Activated naive CD8-positive, alpha-beta T cell treated with anti-CD3 and anti-CD28 coated beads for 36 hours (primary cell): ENCODE measurements around the gene TTBK2. TPM values are rescaled to one million over a fixed set of nuclear protein-coding genes. Genes with fewer than 3 reads are reported as not detected.
"Not testable (repeated sequence)": the region's sequence is repeated elsewhere in the genome, so short reads cannot be mapped to it uniquely, and the experiment has no call there.

ENCODE experiments used
- DNase-seq: peaks from one replicate; pipeline ENCODE4 v3.0.0; 2021
- H3K27ac Mint-ChIP-seq: one replicate; pipeline ENCODE4 v1.8.0; 2022; ENCODE audit warnings: mild to moderate bottlenecking, moderate library complexity, mixed read lengths
- H3K27me3 Mint-ChIP-seq: one replicate; pipeline ENCODE4 v1.8.0; 2022; ENCODE audit warnings: mild to moderate bottlenecking, mixed read lengths
- H3K36me3 Mint-ChIP-seq: one replicate; pipeline ENCODE4 v1.8.0; 2021; ENCODE audit warnings: mild to moderate bottlenecking, mixed read lengths
- H3K4me1 Mint-ChIP-seq: one replicate; pipeline ENCODE4 v1.8.0; 2021; ENCODE audit warnings: mixed read lengths
- H3K4me3 Mint-ChIP-seq: one replicate; pipeline ENCODE4 v1.8.0; 2022; ENCODE audit warnings: mild to moderate bottlenecking, moderate library complexity, mixed read lengths
- H3K9me3 Mint-ChIP-seq: one replicate; pipeline ENCODE4 v1.8.0; 2022; ENCODE audit warnings: mixed read lengths
- total RNA-seq, 2 experiments: library from RNA; stranded (reverse); gene quantifications; one replicate each; pipeline ENCODE4 v1.2.3, GENCODE V29; 2021

TTBK2 gene
- total RNA-seq = 1 to 10 TPM; 6.9 to 7.9 TPM

GRCh38 chr15:42920519-42921341, at the start of gene TTBK2:
TTBK2 (minus strand) TSS chr15:42920778; CDS start chr15:42878617, 42,161 bp downstream.
- peaks cover 1% of the 10 kb centered on the region for H3K9me3 Mint-ChIP-seq
- peaks cover 31% of the 10 kb centered on the region for H3K4me1 Mint-ChIP-seq
- no peaks in the 10 kb centered on the region for H3K27me3 Mint-ChIP-seq
- peak within 1 kb of the TSS; percentile 98 for H3K4me3 Mint-ChIP-seq
- peak within 1 kb of the TSS; percentile 90 for H3K27ac Mint-ChIP-seq
- H3K36me3 Mint-ChIP-seq = peaks cover 3% of the 10 kb centered on the region
- DNase-seq = peak; percentile 97

GRCh38 chr15:42964476-42964875, 43.9 kb upstream of the TTBK2 start:
- Mint-ChIP-seq H3K4me1 (no peaks in the 10 kb centered on the region), H3K27ac (no peak overlapping the region), H3K4me3 (no peak overlapping the region), H3K27me3 (no peaks in the 10 kb centered on the region), H3K9me3 (no peaks in the 10 kb centered on the region), H3K36me3 (peaks cover 22% of the 10 kb centered on the region)
- no peak for DNase-seq

- Mint-ChIP-seq H3K9me3 (peaks cover 3% of the 10 kb centered on the region), H3K4me1 (peaks cover 7% of the 10 kb centered on the region), H3K4me3 (no peak overlapping the region), H3K36me3 (peaks cover 44% of the 10 kb centered on the region), H3K27me3 (no peaks in the 10 kb centered on the region), H3K27ac (no peak overlapping the region)
- no peak for DNase-seq
Observed at GRCh38 chr15:42955518-42955917, 34.9 kb upstream of the TTBK2 start.

- Mint-ChIP-seq H3K36me3 (peaks cover 53% of the 10 kb centered on the region), H3K27me3 (no peaks in the 10 kb centered on the region), H3K27ac (no peak overlapping the region), H3K9me3 (peaks cover 3% of the 10 kb centered on the region), H3K4me3 (no peak overlapping the region), H3K4me1 (peaks cover 7% of the 10 kb centered on the region)
- DNase-seq = no peak
Observed at GRCh38 chr15:42954291-42954690, 33.7 kb upstream of the TTBK2 start.

GRCh38 chr15:42948898-42949297, 28.3 kb upstream of the TTBK2 start:
- H3K27me3 Mint-ChIP-seq, H3K27ac Mint-ChIP-seq, H3K9me3 Mint-ChIP-seq, DNase-seq, H3K4me3 Mint-ChIP-seq, H3K4me1 Mint-ChIP-seq: not testable (repeated sequence)
- peaks cover 46% of the 10 kb centered on the region for H3K36me3 Mint-ChIP-seq

GRCh38 chr15:42940527-42940926, 19.9 kb upstream of the TTBK2 start:
- Mint-ChIP-seq H3K9me3 (no peaks in the 10 kb centered on the region), H3K27me3 (no peaks in the 10 kb centered on the region), H3K27ac (no peak overlapping the region), H3K4me3 (no peak overlapping the region), H3K36me3 (peaks cover 10% of the 10 kb centered on the region), H3K4me1 (no peaks in the 10 kb centered on the region)
- no peak for DNase-seq

GRCh38 chr15:42939841-42940240, 19.3 kb upstream of the TTBK2 start:
- Mint-ChIP-seq H3K4me3 (no peak overlapping the region), H3K4me1 (no peaks in the 10 kb centered on the region), H3K36me3 (peaks cover 6% of the 10 kb centered on the region), H3K9me3 (no peaks in the 10 kb centered on the region), H3K27ac (no peak overlapping the region), H3K27me3 (no peaks in the 10 kb centered on the region)
- no peak for DNase-seq

- Mint-ChIP-seq H3K27ac (no peak overlapping the region), H3K4me1 (no peaks in the 10 kb centered on the region), H3K4me3 (no peak overlapping the region), H3K9me3 (no peaks in the 10 kb centered on the region), H3K36me3 (peaks cover under 1% of the 10 kb centered on the region), H3K27me3 (no peaks in the 10 kb centered on the region)
- no peak for DNase-seq
Observed at GRCh38 chr15:42937143-42937542, 16.6 kb upstream of the TTBK2 start.

- Mint-ChIP-seq H3K36me3 (no peaks in the 10 kb centered on the region), H3K4me1 (no peaks in the 10 kb centered on the region), H3K27me3 (no peaks in the 10 kb centered on the region), H3K9me3 (no peaks in the 10 kb centered on the region), H3K27ac (no peak overlapping the region), H3K4me3 (no peak overlapping the region)
- no peak for DNase-seq
Observed at GRCh38 chr15:42933886-42934667, 13.5 kb upstream of the TTBK2 start.

- no peak for DNase-seq
- H3K4me1 Mint-ChIP-seq = no peaks in the 10 kb centered on the region
- H3K27ac Mint-ChIP-seq = no peak overlapping the region
- H3K27me3 Mint-ChIP-seq = no peaks in the 10 kb centered on the region
- H3K36me3 Mint-ChIP-seq = no peaks in the 10 kb centered on the region
- no peaks in the 10 kb centered on the region for H3K9me3 Mint-ChIP-seq
- H3K4me3 Mint-ChIP-seq = no peak overlapping the region
Observed at GRCh38 chr15:42932833-42933515, 12.4 kb upstream of the TTBK2 start.

- Mint-ChIP-seq H3K4me3 (no peak overlapping the region), H3K27me3 (no peaks in the 10 kb centered on the region)
Observed at GRCh38 chr15:42931702-42932486, 11.3 kb upstream of the TTBK2 start.

GRCh38 chr15:42929306-42929848, 8.8 kb upstream of the TTBK2 start:
- no peaks in the 10 kb centered on the region for H3K27me3 Mint-ChIP-seq
- no peaks in the 10 kb centered on the region for H3K36me3 Mint-ChIP-seq
- H3K9me3 Mint-ChIP-seq = no peaks in the 10 kb centered on the region

More at GRCh38 chr15:42931702-42932486, 11.3 kb upstream of the TTBK2 start:
- no peak overlapping the region for H3K27ac Mint-ChIP-seq
- H3K9me3 Mint-ChIP-seq = no peaks in the 10 kb centered on the region
- no peaks in the 10 kb centered on the region for H3K4me1 Mint-ChIP-seq
- H3K36me3 Mint-ChIP-seq = no peaks in the 10 kb centered on the region
- no peak for DNase-seq

GRCh38 chr15:42921342-42921731, 759 bp upstream of the TTBK2 start:
- Mint-ChIP-seq H3K36me3 (peaks cover under 1% of the 10 kb centered on the region), H3K9me3 (no peaks in the 10 kb centered on the region), H3K27me3 (no peaks in the 10 kb centered on the region), H3K27ac (peak overlapping the region; percentile 88), H3K4me1 (peaks cover 26% of the 10 kb centered on the region), H3K4me3 (peak overlapping the region; percentile 98)
- DNase-seq = peak; percentile 42

More at GRCh38 chr15:42929306-42929848, 8.8 kb upstream of the TTBK2 start:
- Mint-ChIP-seq H3K27ac (no peak overlapping the region), H3K4me3 (no peak overlapping the region), H3K4me1 (no peaks in the 10 kb centered on the region)
- no peak for DNase-seq

GRCh38 chr15:42919799-42920518, 619 bp downstream of the TTBK2 start:
- peaks cover 1% of the 10 kb centered on the region for H3K9me3 Mint-ChIP-seq
- DNase-seq = peak; percentile 18
- H3K27me3 Mint-ChIP-seq = no peaks in the 10 kb centered on the region
- H3K4me3 Mint-ChIP-seq = peak overlapping the region; percentile 98
- peaks cover 36% of the 10 kb centered on the region for H3K4me1 Mint-ChIP-seq
- peak overlapping the region; percentile 90 for H3K27ac Mint-ChIP-seq
- H3K36me3 Mint-ChIP-seq = peaks cover 3% of the 10 kb centered on the region
